KBM-7 (cell line): ENCODE results near the gene PTGES2.

Source experiments
- DNase-seq: peaks from one replicate; pipeline ENCODE4 v3.0.0-alpha.2; 2015
- in situ Hi-C: fragments of 300-500 bp; cut with MboI; formaldehyde crosslinking; loops from 2 replicates; pipeline ENCODE4 v1.14.3; 2020; ENCODE audit warnings: low sequenced_read_pairs, low pct_unique_long_range_greater_than_20kb, mixed read lengths

Gene PTGES2

GRCh38 chr9:128096616-128097536 lies 30.7 kb downstream of the PTGES2 start:
- in situ Hi-C loops, result no loop called here
- no peak for DNase-seq

- no peak for DNase-seq
- in situ Hi-C loops, result no loop called here
Observed at GRCh38 chr9:128094950-128095544, 32.5 kb downstream of the PTGES2 start.

GRCh38 chr9:128094166-128094949 lies 33.2 kb downstream of the PTGES2 start:
- DNase-seq, result peak; percentile 97
- in situ Hi-C loops, result no loop called here

- no peak for DNase-seq
- in situ Hi-C loops, result no loop called here
Observed at GRCh38 chr9:128093011-128093410, 34.5 kb downstream of the PTGES2 start.

GRCh38 chr9:128092199-128092977 lies 35.1 kb downstream of the PTGES2 start:
- no peak for DNase-seq
- in situ Hi-C loops, result no loop called here

GRCh38 chr9:128091571-128091970 lies 36.0 kb downstream of the PTGES2 start:
- in situ Hi-C loops, result no loop called here
- peak; percentile 23 for DNase-seq

GRCh38 chr9:128091144-128091543 lies 36.4 kb downstream of the PTGES2 start:
- in situ Hi-C loops, result no loop called here
- no peak for DNase-seq

GRCh38 chr9:128089299-128089698 lies 38.2 kb downstream of the PTGES2 start:
- DNase-seq, result no peak
- in situ Hi-C loops, result no loop called here

- in situ Hi-C loops, result no loop called here
- DNase-seq, result no peak
Observed at GRCh38 chr9:128088253-128088945, 39.1 kb downstream of the PTGES2 start.

- in situ Hi-C loops, result no loop called here
- no peak for DNase-seq
Observed at GRCh38 chr9:128087262-128087661, 40.3 kb downstream of the PTGES2 start.

- DNase-seq, result no peak
- in situ Hi-C loops, result no loop called here
Observed at GRCh38 chr9:128085943-128086342, 41.6 kb downstream of the PTGES2 start.

GRCh38 chr9:128084746-128085145 lies 42.8 kb downstream of the PTGES2 start:
- DNase-seq, result no peak
- in situ Hi-C loops, result no loop called here

GRCh38 chr9:128082151-128082550 lies 45.4 kb downstream of the PTGES2 start:
- in situ Hi-C loops, result no loop called here
- DNase-seq, result no peak

GRCh38 chr9:128081056-128081455 lies 46.5 kb downstream of the PTGES2 start:
- DNase-seq, result no peak

GRCh38 chr9:128080206-128080605 lies 47.3 kb downstream of the PTGES2 start:
- no peak for DNase-seq
- in situ Hi-C loops, result no loop called here

More at GRCh38 chr9:128081056-128081455, 46.5 kb downstream of the PTGES2 start:
- in situ Hi-C loops, result no loop called here

- in situ Hi-C loops, result no loop called here
Observed at GRCh38 chr9:128078504-128079434, 48.8 kb downstream of the PTGES2 start.

GRCh38 chr9:128077847-128078503 lies 49.6 kb downstream of the PTGES2 start:
- in situ Hi-C loops, result no loop called here
- no peak for DNase-seq

More at GRCh38 chr9:128078504-128079434, 48.8 kb downstream of the PTGES2 start:
- DNase-seq, result peak; percentile 41
